Stimulated activated CD8-positive, alpha-beta memory T cell treated with anti-CD3 and anti-CD28 coated beads, Interleukin-15, amount 100 ng/mL, for 1 hour (primary cell): ENCODE data around the gene SKIC2.

Experiments used
- DNase-seq: peaks from one replicate; pipeline ENCODE4 v3.0.0-alpha.2; 2020; ENCODE audit warnings: low read depth

The SKIC2 gene

DNA sequence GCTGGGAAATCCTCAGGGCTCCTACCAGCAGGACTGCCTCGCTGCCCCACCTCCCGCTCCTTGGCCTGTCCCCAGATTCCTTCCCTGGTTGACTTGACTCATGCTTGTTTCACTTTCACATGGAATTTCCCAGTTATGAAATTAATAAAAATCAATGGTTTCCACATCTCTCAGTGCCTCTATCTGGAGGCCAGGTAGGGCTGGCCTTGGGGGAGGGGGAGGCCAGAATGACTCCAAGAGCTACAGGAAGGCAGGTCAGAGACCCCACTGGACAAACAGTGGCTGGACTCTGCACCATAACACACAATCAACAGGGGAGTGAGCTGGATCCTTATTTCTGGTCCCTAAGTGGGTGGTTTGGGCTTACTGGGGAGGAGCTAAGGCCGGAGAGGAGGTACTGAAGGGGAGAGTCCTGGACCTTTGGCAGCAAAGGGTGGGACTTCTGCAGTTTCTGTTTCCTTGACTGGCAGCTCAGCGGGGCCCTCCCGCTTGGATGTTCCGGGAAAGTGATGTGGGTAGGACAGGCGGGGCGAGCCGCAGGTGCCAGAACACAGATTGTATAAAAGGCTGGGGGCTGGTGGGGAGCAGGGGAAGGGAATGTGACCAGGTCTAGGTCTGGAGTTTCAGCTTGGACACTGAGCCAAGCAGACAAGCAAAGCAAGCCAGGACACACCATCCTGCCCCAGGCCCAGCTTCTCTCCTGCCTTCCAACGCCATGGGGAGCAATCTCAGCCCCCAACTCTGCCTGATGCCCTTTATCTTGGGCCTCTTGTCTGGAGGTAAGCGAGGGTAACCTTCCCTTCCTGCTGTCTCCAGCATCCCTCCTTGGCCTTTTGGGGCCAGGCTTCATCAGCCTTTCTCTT lies 13.2 kb upstream of the SKIC2 start, which contains the start of gene CFB:
Gene CFB, plus strand, starts transcription at position 589 of the 863 bp plus-strand sequence. Its CDS starts 127 bp downstream, at position 716.
- no peak for DNase-seq

DNA sequence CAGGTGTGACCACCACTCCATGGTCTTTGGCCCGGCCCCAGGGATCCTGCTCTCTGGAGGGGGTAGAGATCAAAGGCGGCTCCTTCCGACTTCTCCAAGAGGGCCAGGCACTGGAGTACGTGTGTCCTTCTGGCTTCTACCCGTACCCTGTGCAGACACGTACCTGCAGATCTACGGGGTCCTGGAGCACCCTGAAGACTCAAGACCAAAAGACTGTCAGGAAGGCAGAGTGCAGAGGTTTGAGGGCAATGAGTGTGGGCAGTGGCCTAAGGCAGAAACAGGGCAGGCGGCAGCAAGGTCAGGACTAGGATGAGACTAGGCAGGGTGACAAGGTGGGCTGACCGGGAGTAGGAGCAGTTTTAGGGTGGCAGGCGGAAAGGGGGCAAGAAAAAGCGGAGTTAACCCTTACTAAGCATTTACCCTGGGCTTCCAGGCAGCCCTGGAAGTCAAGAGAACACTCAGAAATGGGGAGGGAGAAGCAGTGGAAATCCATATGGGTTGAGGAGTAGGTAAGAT lies 12.5 kb upstream of the SKIC2 start:
- DNase-seq: no peak

DNA sequence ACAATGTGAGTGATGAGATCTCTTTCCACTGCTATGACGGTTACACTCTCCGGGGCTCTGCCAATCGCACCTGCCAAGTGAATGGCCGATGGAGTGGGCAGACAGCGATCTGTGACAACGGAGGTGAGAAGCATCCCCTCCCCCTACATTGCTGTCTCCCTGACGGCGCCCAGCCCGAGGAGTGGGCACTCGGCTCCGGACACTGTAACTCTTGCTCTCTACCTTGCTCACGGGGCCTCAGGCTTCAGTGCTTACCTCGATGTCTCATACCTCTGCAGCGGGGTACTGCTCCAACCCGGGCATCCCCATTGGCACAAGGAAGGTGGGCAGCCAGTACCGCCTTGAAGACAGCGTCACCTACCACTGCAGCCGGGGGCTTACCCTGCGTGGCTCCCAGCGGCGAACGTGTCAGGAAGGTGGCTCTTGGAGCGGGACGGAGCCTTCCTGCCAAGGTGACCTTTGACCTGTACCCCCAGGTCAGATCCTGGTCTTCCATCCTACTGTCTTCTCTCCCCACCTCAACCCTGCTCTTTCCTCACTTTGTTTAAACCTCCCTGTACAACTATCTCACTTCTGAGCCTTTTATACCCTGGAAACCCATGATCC lies 11.8 kb upstream of the SKIC2 start:
- DNase-seq: no peak

DNA sequence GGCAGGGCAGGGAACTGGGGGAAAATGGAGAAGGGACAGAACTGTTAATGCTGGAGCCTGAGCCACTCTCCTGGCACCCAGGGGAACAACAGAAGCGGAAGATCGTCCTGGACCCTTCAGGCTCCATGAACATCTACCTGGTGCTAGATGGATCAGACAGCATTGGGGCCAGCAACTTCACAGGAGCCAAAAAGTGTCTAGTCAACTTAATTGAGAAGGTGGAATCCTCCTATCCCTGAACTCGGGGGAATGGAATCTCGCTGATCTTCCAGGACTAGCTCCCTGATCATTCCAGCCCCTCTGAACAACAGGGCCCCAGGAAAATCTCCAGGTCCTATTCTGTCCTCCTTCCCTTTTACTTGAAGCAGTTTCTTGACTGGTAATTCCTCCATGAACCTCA lies 11.1 kb upstream of the SKIC2 start:
- no peak for DNase-seq

DNA sequence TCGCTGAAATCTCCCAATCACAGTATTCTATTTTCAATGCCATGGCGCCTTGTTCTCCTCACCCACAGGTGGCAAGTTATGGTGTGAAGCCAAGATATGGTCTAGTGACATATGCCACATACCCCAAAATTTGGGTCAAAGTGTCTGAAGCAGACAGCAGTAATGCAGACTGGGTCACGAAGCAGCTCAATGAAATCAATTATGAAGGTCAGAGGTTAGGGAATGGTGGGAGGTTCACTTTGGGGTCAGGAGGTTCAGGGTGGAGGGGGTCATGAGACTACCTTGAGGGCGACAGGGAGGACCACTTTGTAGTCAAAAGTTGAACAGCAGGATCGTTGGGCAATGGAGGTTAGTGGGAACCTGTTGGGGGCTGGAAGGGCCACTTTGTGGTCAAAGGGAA lies 10.7 kb upstream of the SKIC2 start:
- no peak for DNase-seq

DNA sequence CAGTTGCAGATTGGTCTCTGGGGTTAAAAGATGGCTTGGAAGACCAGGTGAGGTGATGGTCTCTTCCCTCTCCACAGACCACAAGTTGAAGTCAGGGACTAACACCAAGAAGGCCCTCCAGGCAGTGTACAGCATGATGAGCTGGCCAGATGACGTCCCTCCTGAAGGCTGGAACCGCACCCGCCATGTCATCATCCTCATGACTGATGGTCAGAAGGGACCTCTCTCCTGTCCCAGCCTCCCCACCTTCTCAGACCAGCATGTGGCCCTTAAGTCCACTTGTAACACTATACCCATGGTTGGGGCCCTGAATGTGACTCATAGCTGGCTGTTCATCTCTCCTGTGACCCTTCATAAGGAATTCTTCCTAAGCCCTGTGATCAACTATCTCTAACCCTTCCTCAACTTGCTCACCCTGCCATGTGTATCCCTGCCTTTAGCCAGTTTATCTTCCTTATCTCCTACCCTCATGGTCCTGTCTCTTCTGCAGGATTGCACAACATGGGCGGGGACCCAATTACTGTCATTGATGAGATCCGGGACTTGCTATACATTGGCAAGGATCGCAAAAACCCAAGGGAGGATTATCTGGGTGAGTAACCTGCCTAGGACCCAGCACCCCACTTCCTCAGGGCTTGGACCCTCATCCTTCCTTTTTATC lies 10.1 kb upstream of the SKIC2 start:
- DNase-seq: no peak

DNA sequence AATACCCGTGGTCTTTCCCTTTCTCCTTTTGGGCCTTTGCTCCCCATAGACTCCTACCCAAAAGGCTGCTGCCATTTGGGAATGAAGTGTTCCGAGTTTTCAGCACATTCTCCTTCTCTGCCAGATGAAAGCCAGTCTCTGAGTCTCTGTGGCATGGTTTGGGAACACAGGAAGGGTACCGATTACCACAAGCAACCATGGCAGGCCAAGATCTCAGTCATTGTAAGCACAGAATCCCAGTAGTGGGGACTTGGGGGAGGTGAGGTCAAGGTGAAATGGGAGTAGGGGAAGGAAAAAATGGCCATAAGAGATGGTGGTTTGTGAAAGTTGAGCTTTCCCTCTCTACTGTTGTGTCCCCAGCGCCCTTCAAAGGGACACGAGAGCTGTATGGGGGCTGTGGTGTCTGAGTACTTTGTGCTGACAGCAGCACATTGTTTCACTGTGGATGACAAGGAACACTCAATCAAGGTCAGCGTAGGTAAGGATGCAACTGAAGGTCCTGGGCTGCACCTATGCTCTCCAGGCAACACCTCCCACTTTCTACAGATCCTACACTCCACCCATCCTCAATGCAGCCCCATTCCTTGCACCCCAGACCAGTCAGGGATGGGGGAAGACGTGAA lies 8.9 kb upstream of the SKIC2 start:
- no peak for DNase-seq

DNA sequence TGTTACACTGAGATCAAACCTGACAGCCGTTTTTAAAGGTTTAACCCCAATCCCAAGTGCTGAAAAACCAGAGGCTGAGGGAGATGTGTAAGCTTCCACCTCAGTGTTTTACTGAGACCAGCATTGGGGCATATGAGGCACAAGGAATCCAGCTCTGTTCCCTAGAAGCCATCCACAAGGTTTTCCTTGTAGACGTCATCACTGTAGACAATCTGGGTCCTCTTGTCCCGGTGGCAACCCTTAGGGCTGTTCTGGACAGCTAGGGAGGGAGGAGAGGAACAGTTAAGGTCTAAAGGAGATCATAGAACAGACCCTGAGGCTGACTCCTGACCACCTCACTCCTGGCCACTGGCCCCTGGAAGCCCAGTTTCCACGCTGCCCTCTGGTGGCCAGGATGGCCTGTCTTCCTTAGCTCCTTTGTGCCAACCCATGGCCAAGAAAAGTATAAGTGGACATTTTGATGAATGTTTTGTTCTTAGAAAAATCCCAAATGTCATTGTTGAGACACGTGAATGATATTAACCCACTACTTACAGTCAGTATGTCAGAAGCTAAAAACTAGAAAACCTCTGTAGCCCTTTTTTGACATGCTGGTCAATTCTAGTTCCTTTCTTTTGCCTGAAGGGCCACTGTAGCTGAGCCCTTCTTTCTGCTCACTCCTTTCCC lies 6.7 kb upstream of the SKIC2 start:
- no peak for DNase-seq

DNA sequence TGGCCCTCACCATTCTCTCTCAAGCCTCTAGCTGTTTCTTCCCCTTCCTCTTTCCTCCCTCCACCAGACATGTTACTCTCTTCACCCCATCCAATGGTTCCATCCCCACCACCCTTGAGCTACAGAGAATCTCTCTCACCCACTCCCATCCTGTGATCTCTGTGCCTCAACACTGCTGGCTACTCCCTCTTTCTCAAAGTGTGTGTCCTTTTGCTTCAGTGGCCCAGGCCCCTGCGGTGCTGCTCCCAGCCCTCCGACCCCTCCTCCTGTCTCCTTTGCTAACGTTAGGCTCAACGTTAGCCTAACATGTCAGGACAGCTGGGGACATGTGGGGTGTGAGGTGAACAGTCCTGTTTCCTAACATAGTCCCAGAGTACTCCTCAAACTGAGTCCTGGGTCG lies 6.1 kb upstream of the SKIC2 start:
- DNase-seq: no peak

DNA sequence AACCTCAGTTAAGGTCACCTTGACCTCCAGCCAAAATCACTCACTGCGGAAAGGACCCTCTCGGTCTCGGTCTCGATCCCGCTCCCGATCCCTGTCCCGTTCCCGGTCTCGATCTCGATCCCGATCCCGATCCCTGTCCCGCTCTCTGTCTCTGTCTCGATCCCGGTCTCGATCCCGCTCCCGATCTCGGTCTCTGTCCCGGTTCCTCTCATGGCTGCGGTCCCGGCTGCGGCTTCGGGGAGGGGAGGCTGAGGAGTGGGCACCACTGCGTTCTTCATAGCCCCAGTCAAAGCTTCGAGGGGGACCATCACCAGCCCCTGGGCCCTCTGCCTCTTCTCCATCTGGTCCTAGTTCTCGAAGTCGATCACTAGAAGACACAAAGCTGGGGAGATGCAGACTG lies 4.5 kb upstream of the SKIC2 start:
- DNase-seq: no peak

DNA sequence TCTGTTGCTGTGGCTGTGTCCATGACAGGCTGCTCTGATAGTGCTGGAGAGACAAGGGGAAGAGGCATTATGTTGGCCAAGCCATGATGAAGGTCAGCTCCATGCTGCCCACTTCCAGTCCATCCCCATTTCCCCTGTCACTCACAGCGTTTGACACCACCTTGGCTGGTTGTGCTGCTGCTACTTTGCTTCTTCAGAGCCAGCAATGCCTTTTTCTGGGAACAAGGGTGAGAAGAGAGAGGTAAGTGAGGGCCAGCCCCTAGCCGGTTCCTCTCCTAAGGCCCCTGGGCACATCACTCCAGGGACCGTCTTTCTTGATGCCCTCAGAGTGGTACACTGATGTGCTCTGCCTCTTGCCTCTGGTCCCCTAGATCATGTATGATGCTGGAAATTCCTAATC lies 2.2 kb upstream of the SKIC2 start:
- DNase-seq: no peak

DNA sequence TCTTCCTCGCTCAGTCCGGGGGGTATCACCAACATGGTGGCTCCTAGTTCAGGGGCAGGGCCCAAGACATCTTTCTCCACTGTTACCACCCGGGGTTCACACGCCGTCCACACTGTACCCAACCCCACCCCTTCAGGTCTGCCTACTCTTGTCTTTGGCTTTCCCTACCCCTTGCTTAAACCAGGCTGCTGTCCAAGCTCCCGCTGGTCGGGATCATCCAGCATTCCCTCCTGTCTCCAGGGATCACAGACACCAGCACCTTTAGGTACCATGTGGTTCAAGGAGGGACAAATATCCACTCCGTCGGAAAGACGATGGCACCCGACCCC lies 599 bp upstream of the SKIC2 start:
- DNase-seq: no peak

DNA sequence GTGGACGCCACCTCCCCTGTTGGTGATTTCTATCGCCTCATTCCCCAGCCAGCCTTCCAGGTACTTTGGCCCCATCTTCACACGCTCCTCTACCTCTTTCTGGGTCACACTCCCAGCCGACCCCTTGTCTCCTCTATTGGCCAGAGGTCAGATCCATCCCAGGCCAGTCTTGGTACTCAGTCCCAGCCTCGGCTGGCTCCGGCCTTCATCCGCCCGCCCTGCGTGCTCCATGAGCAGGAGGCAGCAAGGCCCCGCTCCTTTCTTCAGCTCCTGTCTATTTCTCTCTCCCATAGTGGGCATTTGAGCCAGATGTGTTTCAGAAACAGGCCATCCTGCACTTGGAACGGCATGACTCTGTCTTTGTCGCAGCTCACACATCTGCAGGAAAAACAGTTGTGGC lies 2.6 kb downstream of the SKIC2 start:
- no peak for DNase-seq

DNA sequence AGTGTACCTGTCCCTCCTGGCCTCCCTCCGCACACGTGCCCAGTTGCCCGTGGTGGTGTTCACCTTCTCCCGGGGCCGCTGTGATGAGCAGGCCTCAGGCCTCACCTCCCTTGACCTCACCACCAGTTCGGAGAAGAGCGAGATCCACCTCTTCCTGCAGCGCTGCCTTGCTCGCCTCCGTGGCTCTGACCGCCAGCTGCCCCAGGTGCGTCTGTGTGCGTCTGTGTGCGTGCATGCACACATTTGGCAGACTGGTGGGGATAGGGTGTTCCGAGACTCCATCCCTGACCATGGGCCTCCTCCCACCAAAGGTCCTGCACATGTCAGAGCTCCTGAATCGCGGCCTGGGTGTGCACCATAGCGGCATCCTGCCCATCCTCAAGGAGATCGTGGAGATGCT lies 4.9 kb downstream of the SKIC2 start:
- no peak for DNase-seq

DNA sequence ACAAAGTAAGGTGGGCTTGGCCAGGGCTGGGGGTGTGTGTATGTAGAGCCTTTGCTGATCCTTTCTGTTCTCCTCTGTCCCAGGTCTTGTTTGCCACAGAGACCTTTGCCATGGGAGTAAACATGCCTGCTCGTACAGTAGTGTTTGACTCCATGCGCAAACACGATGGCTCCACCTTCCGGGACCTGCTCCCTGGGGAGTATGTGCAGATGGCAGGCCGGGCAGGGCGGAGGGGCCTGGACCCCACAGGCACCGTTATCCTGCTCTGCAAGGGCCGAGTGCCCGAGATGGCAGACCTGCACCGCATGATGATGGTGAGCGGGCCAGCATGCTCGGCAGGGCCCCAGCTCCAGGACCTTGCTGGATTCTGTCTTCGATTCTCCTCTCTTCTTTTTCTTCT lies 6.7 kb downstream of the SKIC2 start:
- DNase-seq: no peak

DNA sequence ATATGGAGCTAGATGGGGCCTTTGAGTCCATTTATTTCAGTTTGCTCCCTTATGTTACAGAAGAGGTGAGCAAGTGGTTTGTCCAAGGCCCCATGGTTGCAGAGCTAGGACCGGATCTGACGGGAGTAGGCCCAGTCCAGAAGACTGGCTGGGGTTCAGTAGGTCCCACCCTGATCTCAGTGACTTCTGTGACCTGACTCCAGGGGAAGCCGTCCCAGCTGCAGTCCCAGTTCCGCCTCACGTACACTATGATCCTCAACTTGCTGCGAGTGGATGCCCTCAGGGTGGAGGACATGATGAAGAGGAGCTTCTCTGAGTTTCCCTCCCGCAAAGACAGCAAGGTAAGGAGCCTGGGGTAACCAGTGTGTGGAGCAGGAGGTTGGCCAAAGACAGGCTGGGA lies 7.5 kb downstream of the SKIC2 start:
- no peak for DNase-seq

DNA sequence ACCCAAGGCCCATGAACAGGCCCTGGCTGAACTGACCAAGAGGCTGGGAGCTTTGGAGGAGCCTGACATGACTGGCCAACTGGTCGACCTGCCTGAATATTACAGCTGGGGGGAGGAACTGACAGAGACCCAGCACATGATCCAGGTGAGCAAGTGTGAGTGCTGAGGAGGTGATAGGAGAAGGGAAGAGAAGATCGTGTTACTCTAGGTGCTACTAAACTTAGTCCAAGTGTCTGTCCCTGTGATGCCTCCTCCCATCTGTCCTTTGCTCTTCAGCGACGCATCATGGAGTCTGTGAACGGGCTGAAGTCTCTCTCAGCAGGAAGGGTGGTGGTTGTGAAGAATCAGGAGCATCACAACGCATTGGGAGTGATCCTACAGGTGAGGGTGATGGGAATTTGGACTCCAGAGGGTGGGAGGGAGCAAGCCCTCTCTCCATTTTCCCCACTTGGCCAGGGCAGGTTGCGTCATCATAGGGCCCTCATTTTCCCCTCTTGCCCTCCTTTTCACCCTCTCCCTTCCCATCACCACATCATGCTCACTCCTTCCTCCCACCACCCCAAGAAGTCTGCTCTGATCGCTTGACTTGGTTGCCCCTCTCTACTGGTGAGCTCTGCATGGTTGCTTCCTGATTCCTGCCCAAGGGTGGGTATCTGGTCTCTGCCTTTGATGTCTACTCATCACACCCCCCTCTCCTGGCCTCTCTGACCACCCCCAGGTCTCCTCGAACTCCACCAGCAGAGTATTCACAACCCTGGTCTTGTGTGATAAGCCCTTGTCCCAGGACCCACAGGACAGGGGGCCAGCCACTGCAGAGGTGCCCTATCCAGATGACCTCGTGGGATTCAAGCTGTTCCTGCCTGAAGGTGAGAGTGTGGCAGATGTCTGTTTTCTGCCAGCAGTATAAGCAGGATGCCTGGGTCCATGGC lies 8.3 kb downstream of the SKIC2 start:
- DNase-seq: no peak

DNA sequence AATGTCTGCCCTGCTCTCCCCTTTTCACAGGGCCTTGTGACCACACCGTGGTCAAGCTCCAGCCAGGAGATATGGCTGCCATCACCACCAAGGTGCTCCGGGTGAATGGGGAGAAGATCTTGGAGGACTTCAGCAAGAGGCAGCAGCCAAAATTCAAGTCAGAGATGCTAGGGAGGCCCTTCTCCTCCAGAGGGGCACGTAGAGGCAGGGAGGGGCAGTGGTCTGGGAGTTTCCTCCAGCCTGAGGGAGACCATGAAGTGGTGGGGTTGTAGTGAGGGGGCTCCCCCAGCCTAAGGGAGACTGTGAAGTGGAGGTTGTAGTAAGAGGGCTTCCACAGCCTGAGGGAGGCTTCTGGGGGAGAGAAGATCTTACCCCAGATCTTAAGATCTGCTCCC lies 8.9 kb downstream of the SKIC2 start:
- DNase-seq: no peak

DNA sequence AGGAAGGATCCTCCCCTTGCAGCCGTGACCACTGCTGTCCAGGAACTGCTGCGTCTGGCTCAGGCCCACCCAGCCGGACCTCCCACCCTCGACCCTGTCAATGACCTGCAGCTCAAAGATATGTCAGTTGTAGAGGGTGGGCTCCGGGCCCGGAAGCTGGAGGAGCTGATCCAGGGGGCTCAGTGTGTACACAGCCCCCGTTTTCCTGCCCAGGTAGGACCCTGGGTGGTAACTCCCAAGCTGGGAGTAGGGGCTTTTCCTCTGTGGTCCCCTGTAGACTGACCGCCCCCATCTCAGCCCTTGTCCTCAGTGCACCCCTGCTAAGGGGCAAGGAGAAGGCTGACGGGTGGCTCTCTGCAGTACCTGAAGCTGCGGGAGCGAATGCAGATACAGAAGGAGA lies 9.4 kb downstream of the SKIC2 start:
- DNase-seq: no peak

DNA sequence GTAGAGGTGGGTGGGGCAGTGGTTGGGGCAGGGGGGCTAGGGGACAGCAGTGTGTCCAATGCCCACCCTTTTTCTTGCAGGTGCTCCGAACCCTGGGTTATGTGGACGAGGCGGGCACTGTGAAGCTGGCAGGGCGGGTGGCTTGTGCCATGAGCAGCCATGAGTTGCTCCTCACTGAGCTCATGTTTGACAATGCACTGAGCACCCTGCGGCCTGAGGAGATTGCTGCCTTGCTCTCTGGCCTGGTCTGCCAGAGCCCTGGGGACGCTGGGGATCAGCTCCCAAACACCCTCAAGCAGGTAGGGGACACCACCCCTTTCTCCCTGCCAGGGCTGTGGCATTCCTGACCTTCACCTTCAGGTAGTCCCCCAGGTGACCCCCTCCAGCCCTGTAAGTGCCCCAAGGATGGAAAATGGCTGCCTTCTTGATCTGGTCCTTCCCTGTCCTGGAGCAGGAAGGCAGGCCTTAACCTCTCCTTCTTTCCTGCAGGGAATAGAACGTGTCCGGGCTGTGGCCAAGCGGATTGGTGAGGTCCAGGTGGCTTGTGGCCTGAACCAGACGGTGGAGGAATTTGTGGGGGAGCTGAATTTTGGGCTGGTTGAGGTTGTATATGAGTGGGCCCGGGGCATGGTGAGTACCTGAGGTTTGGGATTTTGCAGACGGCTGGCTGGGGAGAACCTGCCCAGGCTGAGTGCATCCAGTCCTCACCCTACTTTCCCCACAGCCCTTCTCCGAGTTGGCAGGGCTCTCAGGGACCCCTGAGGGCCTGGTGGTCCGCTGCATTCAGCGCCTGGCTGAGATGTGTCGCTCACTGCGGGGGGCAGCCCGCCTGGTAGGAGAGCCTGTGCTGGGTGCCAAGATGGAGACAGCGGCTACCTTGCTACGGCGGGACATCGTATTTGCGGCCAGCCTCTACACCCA lies 10.1 kb downstream of the SKIC2 start:
- no peak for DNase-seq
